Measurements from ENCODE around the gene GGT6.

The GGT6 gene

GRCh38 chr17:4539576-4540223 lies 20.7 kb downstream of the GGT6 start:
- H3F3A ChIP-seq (ENCODE audit: low read depth): no peaks in the 10 kb centered on the region
- TF ChIP-seq, protein P1, sequence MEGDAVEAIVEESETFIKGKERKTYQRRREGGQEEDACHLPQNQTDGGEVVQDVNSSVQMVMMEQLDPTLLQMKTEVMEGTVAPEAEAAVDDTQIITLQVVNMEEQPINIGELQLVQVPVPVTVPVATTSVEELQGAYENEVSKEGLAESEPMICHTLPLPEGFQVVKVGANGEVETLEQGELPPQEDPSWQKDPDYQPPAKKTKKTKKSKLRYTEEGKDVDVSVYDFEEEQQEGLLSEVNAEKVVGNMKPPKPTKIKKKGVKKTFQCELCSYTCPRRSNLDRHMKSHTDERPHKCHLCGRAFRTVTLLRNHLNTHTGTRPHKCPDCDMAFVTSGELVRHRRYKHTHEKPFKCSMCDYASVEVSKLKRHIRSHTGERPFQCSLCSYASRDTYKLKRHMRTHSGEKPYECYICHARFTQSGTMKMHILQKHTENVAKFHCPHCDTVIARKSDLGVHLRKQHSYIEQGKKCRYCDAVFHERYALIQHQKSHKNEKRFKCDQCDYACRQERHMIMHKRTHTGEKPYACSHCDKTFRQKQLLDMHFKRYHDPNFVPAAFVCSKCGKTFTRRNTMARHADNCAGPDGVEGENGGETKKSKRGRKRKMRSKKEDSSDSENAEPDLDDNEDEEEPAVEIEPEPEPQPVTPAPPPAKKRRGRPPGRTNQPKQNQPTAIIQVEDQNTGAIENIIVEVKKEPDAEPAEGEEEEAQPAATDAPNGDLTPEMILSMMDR (conservative IDR thresholded peaks at IDR 0.05; ENCODE audit: low read length): no peak
- TF ChIP-seq EZH2phosphoT487 (IDR thresholded peaks at IDR 0.05; ENCODE audit: borderline replicate concordance): no peak
- no peaks in the 10 kb centered on the region for H4K20me1 ChIP-seq (ENCODE audit: insufficient read depth, low read length, poor library complexity, severe bottlenecking)
- no peaks in the 10 kb centered on the region for H3K4me1 ChIP-seq (ENCODE audit: insufficient read depth, low read length, poor library complexity, severe bottlenecking)
- no peaks in the 10 kb centered on the region for H3K79me2 ChIP-seq (ENCODE audit: insufficient read depth, low read length)
- no peak overlapping the region for H2AFZ ChIP-seq (ENCODE audit: low read length)
- no peak overlapping the region for H3K9ac ChIP-seq (ENCODE audit: low read depth, low read length, poor library complexity, severe bottlenecking)
- no peaks in the 10 kb centered on the region for H3K27me3 ChIP-seq (ENCODE audit: insufficient read depth, low read length, poor library complexity, severe bottlenecking)
- H3K9me2 ChIP-seq (replicated peaks; ENCODE audit: low read depth, low read length): no peaks in the 10 kb centered on the region
- no peak overlapping the region for H3K4me2 ChIP-seq (ENCODE audit: low read depth, low read length, poor library complexity, severe bottlenecking)
- peaks cover 12% of the 10 kb centered on the region; the same call in 1 of the 2 replicates for H3K36me3 ChIP-seq (ENCODE audit: insufficient read depth, low read length)
- no peaks in the 10 kb centered on the region for H3K9me3 ChIP-seq (ENCODE audit: insufficient read depth, low read depth, low read length)
- no peak overlapping the region for H3K4me3 ChIP-seq (ENCODE audit: low read length, poor library complexity, severe bottlenecking)

GRCh38 chr17:4539025-4539424 lies 21.4 kb downstream of the GGT6 start:
- TF ChIP-seq, protein P1 (conservative IDR thresholded peaks at IDR 0.05; ENCODE audit: low read length): no peak
- no peak for TF ChIP-seq EZH2phosphoT487 (IDR thresholded peaks at IDR 0.05; ENCODE audit: borderline replicate concordance)
- no peak overlapping the region for H3K4me3 ChIP-seq (ENCODE audit: low read length, poor library complexity, severe bottlenecking)
- no peaks in the 10 kb centered on the region for H3F3A ChIP-seq (ENCODE audit: low read depth)
- H3K4me1 ChIP-seq (ENCODE audit: insufficient read depth, low read length, poor library complexity, severe bottlenecking): no peaks in the 10 kb centered on the region
- H4K20me1 ChIP-seq (ENCODE audit: insufficient read depth, low read length, poor library complexity, severe bottlenecking): no peaks in the 10 kb centered on the region
- H3K36me3 ChIP-seq (ENCODE audit: insufficient read depth, low read length): peaks cover 12% of the 10 kb centered on the region; the same call in 1 of the 2 replicates
- H2AFZ ChIP-seq (ENCODE audit: low read length): no peak overlapping the region
- H3K79me2 ChIP-seq (ENCODE audit: insufficient read depth, low read length): no peaks in the 10 kb centered on the region
- H3K9ac ChIP-seq (ENCODE audit: low read depth, low read length, poor library complexity, severe bottlenecking): no peak overlapping the region
- H3K9me2 ChIP-seq (replicated peaks; ENCODE audit: low read depth, low read length): no peaks in the 10 kb centered on the region
- H3K9me3 ChIP-seq (ENCODE audit: insufficient read depth, low read depth, low read length): no peaks in the 10 kb centered on the region
- H3K27me3 ChIP-seq (ENCODE audit: insufficient read depth, low read length, poor library complexity, severe bottlenecking): no peaks in the 10 kb centered on the region
- no peak overlapping the region for H3K4me2 ChIP-seq (ENCODE audit: low read depth, low read length, poor library complexity, severe bottlenecking)

GRCh38 chr17:4538236-4539002 lies 22.0 kb downstream of the GGT6 start:
- no peaks in the 10 kb centered on the region for H3K9me3 ChIP-seq (ENCODE audit: insufficient read depth, low read depth, low read length)
- H3K79me2 ChIP-seq (ENCODE audit: insufficient read depth, low read length): no peaks in the 10 kb centered on the region
- peaks cover 12% of the 10 kb centered on the region; the same call in 1 of the 2 replicates for H3K36me3 ChIP-seq (ENCODE audit: insufficient read depth, low read length)
- no peak overlapping the region for H3K4me2 ChIP-seq (ENCODE audit: low read depth, low read length, poor library complexity, severe bottlenecking)
- H3K4me1 ChIP-seq (ENCODE audit: insufficient read depth, low read length, poor library complexity, severe bottlenecking): no peaks in the 10 kb centered on the region
- no peaks in the 10 kb centered on the region for H4K20me1 ChIP-seq (ENCODE audit: insufficient read depth, low read length, poor library complexity, severe bottlenecking)
- no peaks in the 10 kb centered on the region for H3K27me3 ChIP-seq (ENCODE audit: insufficient read depth, low read length, poor library complexity, severe bottlenecking)
- H3K9me2 ChIP-seq (replicated peaks; ENCODE audit: low read depth, low read length): no peaks in the 10 kb centered on the region
- H3F3A ChIP-seq (ENCODE audit: low read depth): no peaks in the 10 kb centered on the region
- no peak overlapping the region for H3K9ac ChIP-seq (ENCODE audit: low read depth, low read length, poor library complexity, severe bottlenecking)
- no peak overlapping the region for H2AFZ ChIP-seq (ENCODE audit: low read length)
- no peak overlapping the region for H3K4me3 ChIP-seq (ENCODE audit: low read length, poor library complexity, severe bottlenecking)
- TF ChIP-seq, protein P1 (conservative IDR thresholded peaks at IDR 0.05; ENCODE audit: low read length): no peak
- no peak for TF ChIP-seq EZH2phosphoT487 (IDR thresholded peaks at IDR 0.05; ENCODE audit: borderline replicate concordance)
